Liver (tissue), 9 donors: ENCODE measurements around the gene MACROH2A2. TPM values are rescaled to one million over a fixed set of nuclear protein-coding genes. Genes with fewer than 3 reads are reported as not detected.

Experiments
- DNase-seq: peaks from one replicate; pipeline ENCODE4 v3.0.0-alpha.2; 2017; ENCODE audit warnings: low spot score
- H3K27ac ChIP-seq, 2 donors: one replicate each; pipeline ENCODE4 v1.7.0; 2013; ENCODE audit warnings: inconsistent platforms in 2 of 2, low read length in 2 of 2, control low read depth in 1 of 2, low read depth in 1 of 2, mild to moderate bottlenecking in 1 of 2
- H3K27me3 ChIP-seq, 4 donors: one replicate each; pipeline versions ENCODE4 v1.6.1 to v1.7.0; 2013; ENCODE audit warnings: low read length in 3 of 4, inconsistent platforms in 1 of 4, mild to moderate bottlenecking in 1 of 4, moderate library complexity in 1 of 4; ENCODE audit not compliant: control insufficient read depth in 4 of 4, insufficient read depth in 4 of 4
- H3K36me3 ChIP-seq, 4 donors: one replicate each; pipeline versions ENCODE4 v1.6.1 to v1.7.0; 2013; ENCODE audit warnings: low read length in 3 of 4, mild to moderate bottlenecking in 3 of 4, low read depth in 1 of 4, moderate library complexity in 1 of 4; ENCODE audit not compliant: control insufficient read depth in 4 of 4, insufficient read depth in 3 of 4
- H3K4me1 ChIP-seq, 4 donors: one replicate each; pipeline versions ENCODE4 v1.6.1 to v1.7.0; 2013; ENCODE audit warnings: low read length in 3 of 4, mild to moderate bottlenecking in 3 of 4, moderate library complexity in 1 of 4; ENCODE audit not compliant: control insufficient read depth in 4 of 4, insufficient read depth in 4 of 4
- H3K4me3 ChIP-seq, 3 donors: one replicate each; pipeline versions ENCODE4 v1.6.1 to v1.7.0; 2013; ENCODE audit warnings: low read length in 3 of 3, control low read depth in 1 of 3, low read depth in 1 of 3, mild to moderate bottlenecking in 1 of 3
- H3K9ac ChIP-seq, 2 donors: one replicate each; pipeline ENCODE4 v1.7.0; 2013; ENCODE audit warnings: low read length in 2 of 2, mild to moderate bottlenecking in 2 of 2, moderate library complexity in 2 of 2, control low read depth in 1 of 2, low read depth in 1 of 2
- H3K9me3 ChIP-seq, 4 donors: one replicate each; pipeline versions ENCODE4 v1.6.1 to v1.7.0; 2013; ENCODE audit warnings: low read length in 3 of 4; ENCODE audit not compliant: control insufficient read depth in 4 of 4
- EGR1 ChIP-seq, 2 donors: IDR thresholded peaks; 2 replicates each; pipeline ENCODE4 v1.6.1; 2016 to 2018; ENCODE audit warnings: antibody characterized with exemption in 2 of 2, low read depth in 2 of 2
- FOXA1 ChIP-seq: IDR thresholded peaks from 2 replicates; pipeline ENCODE4 v1.6.1; 2016; ENCODE audit warnings: antibody characterized with exemption
- FOXA2 ChIP-seq: IDR thresholded peaks from 2 replicates; pipeline ENCODE4 v1.6.1; 2016; ENCODE audit warnings: antibody characterized with exemption
- GABPA ChIP-seq, 2 donors: IDR thresholded peaks in 1 of 2; conservative IDR thresholded peaks in 1 of 2; 2 replicates each; pipeline ENCODE4 v1.6.1; 2016; ENCODE audit warnings: antibody characterized with exemption in 2 of 2, mild to moderate bottlenecking in 1 of 2, moderate library complexity in 1 of 2
- HNF4A ChIP-seq, 2 donors: conservative IDR thresholded peaks; 2 replicates each; pipeline ENCODE4 v1.6.1; 2016; ENCODE audit warnings: antibody characterized with exemption in 2 of 2, mild to moderate bottlenecking in 2 of 2
- HNF4G ChIP-seq: IDR thresholded peaks from 2 replicates; pipeline ENCODE4 v1.6.1; 2016; ENCODE audit warnings: antibody characterized with exemption
- JUND ChIP-seq, 2 donors: IDR thresholded peaks; 2 replicates each; pipeline ENCODE4 v1.6.1; 2016; ENCODE audit warnings: antibody characterized with exemption in 2 of 2
- RAD21 ChIP-seq, 2 donors: IDR thresholded peaks; 2 replicates each; pipeline ENCODE4 v1.6.1; 2016; ENCODE audit warnings: antibody characterized with exemption in 2 of 2, mild to moderate bottlenecking in 2 of 2
- RXRA ChIP-seq, 2 donors: IDR thresholded peaks; 2 replicates each; pipeline ENCODE4 v1.6.1; 2017 to 2018; ENCODE audit warnings: antibody characterized with exemption in 2 of 2, mild to moderate bottlenecking in 1 of 2
- SP1 ChIP-seq: IDR thresholded peaks from 2 replicates; pipeline ENCODE4 v1.6.1; 2018; ENCODE audit warnings: antibody characterized with exemption, mild to moderate bottlenecking
- TAF1 ChIP-seq: conservative IDR thresholded peaks from 2 replicates; pipeline ENCODE4 v1.6.1; 2016; ENCODE audit warnings: antibody characterized with exemption, mild to moderate bottlenecking
- YY1 ChIP-seq: IDR thresholded peaks from 2 replicates; pipeline ENCODE4 v1.6.1; 2016; ENCODE audit warnings: antibody characterized with exemption, mild to moderate bottlenecking
- WGBS: extraction: QIAGEN DNeasy Blood & Tissue Kit; methylation state at CpG from one replicate; pipeline ENCODE4 v1.1.7; 2013; 5-methylcytosine and 5-hydroxymethylcytosine counted together
- polyA plus RNA-seq, 2 donors: library from polyadenylated mRNA; stranded (reverse) in 1 of 2; unstranded in 1 of 2; fragments of 200-250 nt in 1 of 2; fragments of >200 nt in 1 of 2; fragmentation: Nextera tagmentation in 1 of 2; extraction: Ambion mirVana in 1 of 2; gene quantifications; one replicate each; pipeline versions ENCODE4 v1.2.1 to v1.2.3, GENCODE V29; 2013 to 2015
- total RNA-seq, 2 donors: library from RNA; depleted of rRNA; stranded (reverse); fragments of >200 nt; gene quantifications; one replicate each; pipeline ENCODE4 v1.2.3, GENCODE V29; 2014
- TF ChIP-seq, protein P1 (sequence below): IDR thresholded peaks from 2 replicates; pipeline ENCODE4 v1.6.1; 2016; ENCODE audit warnings: antibody characterized with exemption, mild to moderate bottlenecking
- TF ChIP-seq, protein P2 (sequence below): IDR thresholded peaks from 2 replicates; pipeline ENCODE4 v1.6.1; 2016; ENCODE audit warnings: antibody characterized with exemption
- TF ChIP-seq, protein P3 (sequence below): fragments of 150-350 bp; IDR thresholded peaks from 2 replicates; pipeline ENCODE4 v1.5.1; 2017; ENCODE audit warnings: improper control_type of control experiment, low read depth, low read length; ENCODE audit not compliant: missing input control
- TF ChIP-seq, protein P4 (sequence below): IDR thresholded peaks from 2 replicates; pipeline ENCODE4 v1.6.1; 2016; ENCODE audit warnings: antibody characterized with exemption
- TF ChIP-seq, protein P5 (sequence below): IDR thresholded peaks from 2 replicates; pipeline ENCODE4 v1.6.1; 2016; ENCODE audit warnings: antibody characterized with exemption
- donor health status: healthy.
- donor health status: healthy.
- donor health status: healthy.
- donor health status: healthy.
- donor health status: healthy.

The MACROH2A2 gene
- total and polyA plus RNA-seq, 4 donors, result 1.2 to 7.2 (median 3.4) TPM

DNA sequence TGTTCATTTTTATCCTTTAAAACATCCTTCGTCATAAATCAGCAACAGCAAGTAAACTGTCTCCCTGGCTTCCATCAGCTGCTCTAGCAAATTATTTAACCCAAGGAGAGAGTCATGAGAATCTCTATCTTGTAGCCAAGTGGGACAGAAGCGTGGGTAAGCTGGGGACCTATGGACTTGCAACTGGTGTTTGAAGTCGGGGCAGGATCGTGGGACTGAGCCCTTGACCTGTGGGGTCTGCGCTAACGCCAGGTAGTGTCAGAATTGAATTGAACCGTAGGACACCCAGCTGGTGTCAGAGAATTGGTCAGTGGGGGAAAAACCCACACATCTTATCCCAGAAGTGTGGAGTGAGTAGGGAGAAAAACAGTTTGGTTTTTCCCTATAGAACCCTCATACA, 66.6 kb downstream of the MACROH2A2 start:
- H3K4me3 ChIP-seq, result no peak overlapping the region
- 96% methylated on average over 7 of the region's 7 CpGs for whole genome bisulfite sequencing
- no peaks in the 10 kb centered on the region for H3K27me3 ChIP-seq
- H3K9me3 ChIP-seq, result no peaks in the 10 kb centered on the region
- no peak for DNase-seq
- peaks cover 3 to 34% (median 17%) of the 10 kb centered on the region in 4 donors for H3K36me3 ChIP-seq
- H3K27ac ChIP-seq, result no peak overlapping the region
- TF ChIP-seq HNF4G (no peak), FOXA2 (no peak), RXRA (IDR thresholded peaks at IDR 0.05) (no peak), RAD21 (IDR thresholded peaks at IDR 0.05) (no peak), TAF1 (no peak), SP1 (no peak), HNF4A (conservative IDR thresholded peaks at IDR 0.05) (no peak), FOXA1 (no peak), GABPA (IDR thresholded peaks at IDR 0.05 in 1 of 2, conservative IDR thresholded peaks at IDR 0.05 in 1 of 2) (no peak), YY1 (no peak), JUND (IDR thresholded peaks at IDR 0.05) (no peak), EGR1 (IDR thresholded peaks at IDR 0.05; ENCODE audit: low read depth in 2 of 2) (no peak)
- TF ChIP-seq, protein P1, sequence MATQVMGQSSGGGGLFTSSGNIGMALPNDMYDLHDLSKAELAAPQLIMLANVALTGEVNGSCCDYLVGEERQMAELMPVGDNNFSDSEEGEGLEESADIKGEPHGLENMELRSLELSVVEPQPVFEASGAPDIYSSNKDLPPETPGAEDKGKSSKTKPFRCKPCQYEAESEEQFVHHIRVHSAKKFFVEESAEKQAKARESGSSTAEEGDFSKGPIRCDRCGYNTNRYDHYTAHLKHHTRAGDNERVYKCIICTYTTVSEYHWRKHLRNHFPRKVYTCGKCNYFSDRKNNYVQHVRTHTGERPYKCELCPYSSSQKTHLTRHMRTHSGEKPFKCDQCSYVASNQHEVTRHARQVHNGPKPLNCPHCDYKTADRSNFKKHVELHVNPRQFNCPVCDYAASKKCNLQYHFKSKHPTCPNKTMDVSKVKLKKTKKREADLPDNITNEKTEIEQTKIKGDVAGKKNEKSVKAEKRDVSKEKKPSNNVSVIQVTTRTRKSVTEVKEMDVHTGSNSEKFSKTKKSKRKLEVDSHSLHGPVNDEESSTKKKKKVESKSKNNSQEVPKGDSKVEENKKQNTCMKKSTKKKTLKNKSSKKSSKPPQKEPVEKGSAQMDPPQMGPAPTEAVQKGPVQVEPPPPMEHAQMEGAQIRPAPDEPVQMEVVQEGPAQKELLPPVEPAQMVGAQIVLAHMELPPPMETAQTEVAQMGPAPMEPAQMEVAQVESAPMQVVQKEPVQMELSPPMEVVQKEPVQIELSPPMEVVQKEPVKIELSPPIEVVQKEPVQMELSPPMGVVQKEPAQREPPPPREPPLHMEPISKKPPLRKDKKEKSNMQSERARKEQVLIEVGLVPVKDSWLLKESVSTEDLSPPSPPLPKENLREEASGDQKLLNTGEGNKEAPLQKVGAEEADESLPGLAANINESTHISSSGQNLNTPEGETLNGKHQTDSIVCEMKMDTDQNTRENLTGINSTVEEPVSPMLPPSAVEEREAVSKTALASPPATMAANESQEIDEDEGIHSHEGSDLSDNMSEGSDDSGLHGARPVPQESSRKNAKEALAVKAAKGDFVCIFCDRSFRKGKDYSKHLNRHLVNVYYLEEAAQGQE, result no peak
- TF ChIP-seq, protein P2, sequence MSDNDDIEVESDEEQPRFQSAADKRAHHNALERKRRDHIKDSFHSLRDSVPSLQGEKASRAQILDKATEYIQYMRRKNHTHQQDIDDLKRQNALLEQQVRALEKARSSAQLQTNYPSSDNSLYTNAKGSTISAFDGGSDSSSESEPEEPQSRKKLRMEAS, result no peak
- TF ChIP-seq, protein P3, sequence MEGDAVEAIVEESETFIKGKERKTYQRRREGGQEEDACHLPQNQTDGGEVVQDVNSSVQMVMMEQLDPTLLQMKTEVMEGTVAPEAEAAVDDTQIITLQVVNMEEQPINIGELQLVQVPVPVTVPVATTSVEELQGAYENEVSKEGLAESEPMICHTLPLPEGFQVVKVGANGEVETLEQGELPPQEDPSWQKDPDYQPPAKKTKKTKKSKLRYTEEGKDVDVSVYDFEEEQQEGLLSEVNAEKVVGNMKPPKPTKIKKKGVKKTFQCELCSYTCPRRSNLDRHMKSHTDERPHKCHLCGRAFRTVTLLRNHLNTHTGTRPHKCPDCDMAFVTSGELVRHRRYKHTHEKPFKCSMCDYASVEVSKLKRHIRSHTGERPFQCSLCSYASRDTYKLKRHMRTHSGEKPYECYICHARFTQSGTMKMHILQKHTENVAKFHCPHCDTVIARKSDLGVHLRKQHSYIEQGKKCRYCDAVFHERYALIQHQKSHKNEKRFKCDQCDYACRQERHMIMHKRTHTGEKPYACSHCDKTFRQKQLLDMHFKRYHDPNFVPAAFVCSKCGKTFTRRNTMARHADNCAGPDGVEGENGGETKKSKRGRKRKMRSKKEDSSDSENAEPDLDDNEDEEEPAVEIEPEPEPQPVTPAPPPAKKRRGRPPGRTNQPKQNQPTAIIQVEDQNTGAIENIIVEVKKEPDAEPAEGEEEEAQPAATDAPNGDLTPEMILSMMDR, result no peak
- TF ChIP-seq, protein P4, sequence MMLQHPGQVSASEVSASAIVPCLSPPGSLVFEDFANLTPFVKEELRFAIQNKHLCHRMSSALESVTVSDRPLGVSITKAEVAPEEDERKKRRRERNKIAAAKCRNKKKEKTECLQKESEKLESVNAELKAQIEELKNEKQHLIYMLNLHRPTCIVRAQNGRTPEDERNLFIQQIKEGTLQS, result no peak
- TF ChIP-seq, protein P5, sequence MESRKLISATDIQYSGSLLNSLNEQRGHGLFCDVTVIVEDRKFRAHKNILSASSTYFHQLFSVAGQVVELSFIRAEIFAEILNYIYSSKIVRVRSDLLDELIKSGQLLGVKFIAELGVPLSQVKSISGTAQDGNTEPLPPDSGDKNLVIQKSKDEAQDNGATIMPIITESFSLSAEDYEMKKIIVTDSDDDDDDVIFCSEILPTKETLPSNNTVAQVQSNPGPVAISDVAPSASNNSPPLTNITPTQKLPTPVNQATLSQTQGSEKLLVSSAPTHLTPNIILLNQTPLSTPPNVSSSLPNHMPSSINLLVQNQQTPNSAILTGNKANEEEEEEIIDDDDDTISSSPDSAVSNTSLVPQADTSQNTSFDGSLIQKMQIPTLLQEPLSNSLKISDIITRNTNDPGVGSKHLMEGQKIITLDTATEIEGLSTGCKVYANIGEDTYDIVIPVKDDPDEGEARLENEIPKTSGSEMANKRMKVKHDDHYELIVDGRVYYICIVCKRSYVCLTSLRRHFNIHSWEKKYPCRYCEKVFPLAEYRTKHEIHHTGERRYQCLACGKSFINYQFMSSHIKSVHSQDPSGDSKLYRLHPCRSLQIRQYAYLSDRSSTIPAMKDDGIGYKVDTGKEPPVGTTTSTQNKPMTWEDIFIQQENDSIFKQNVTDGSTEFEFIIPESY, result no peak
- peaks cover 0 to 6% (median 0%) of the 10 kb centered on the region in 4 donors for H3K4me1 ChIP-seq
- no peak overlapping the region for H3K9ac ChIP-seq
